HG03103 (cell line): ENCODE data around the gene GPC4.
"Not testable (repeated sequence)": the region's sequence is repeated elsewhere in the genome, so short reads cannot be mapped to it uniquely, and the experiment has no call there.

Source experiments
- ATAC-seq: cut with Tn5 transposase; IDR thresholded peaks from one replicate; pipeline ENCODE4 v1.9.1; 2021; ENCODE audit warnings: low read depth; ENCODE audit not compliant: unreplicated experiment

Gene GPC4

GRCh38 chrX:133308499-133308897 is 106.8 kb downstream of the GPC4 start:
- no peak for ATAC-seq

- ATAC-seq, result no peak
Observed at GRCh38 chrX:133307637-133308498, 107.4 kb downstream of the GPC4 start.

GRCh38 chrX:133307094-133307493 is 108.2 kb downstream of the GPC4 start:
- no peak for ATAC-seq

GRCh38 chrX:133306316-133306715 is 109.0 kb downstream of the GPC4 start:
- no peak for ATAC-seq

GRCh38 chrX:133305348-133305747 is 109.9 kb downstream of the GPC4 start:
- no peak for ATAC-seq

- ATAC-seq, result no peak
Observed at GRCh38 chrX:133302775-133303445, 112.4 kb downstream of the GPC4 start.

GRCh38 chrX:133300591-133300990 is 114.7 kb downstream of the GPC4 start:
- ATAC-seq, result no peak

GRCh38 chrX:133297284-133297683 is 118.0 kb downstream of the GPC4 start:
- no peak for ATAC-seq

GRCh38 chrX:133294126-133294525 is 121.2 kb downstream of the GPC4 start:
- no peak for ATAC-seq

GRCh38 chrX:133290076-133290475 is 125.2 kb downstream of the GPC4 start:
- no peak for ATAC-seq

- no peak for ATAC-seq
Observed at GRCh38 chrX:133287860-133288259, 127.4 kb downstream of the GPC4 start.

GRCh38 chrX:133285341-133285740 is 129.9 kb downstream of the GPC4 start:
- no peak for ATAC-seq

- ATAC-seq, result not testable (repeated sequence)
Observed at GRCh38 chrX:133279112-133279730, 136.1 kb downstream of the GPC4 start.

GRCh38 chrX:133273180-133273579 is 142.1 kb downstream of the GPC4 start:
- no peak for ATAC-seq

- no peak for ATAC-seq
Observed at GRCh38 chrX:133269168-133269567, 146.1 kb downstream of the GPC4 start.

GRCh38 chrX:133267621-133268020 is 147.7 kb downstream of the GPC4 start:
- no peak for ATAC-seq

GRCh38 chrX:133265331-133265730 is 150.0 kb downstream of the GPC4 start:
- no peak for ATAC-seq

- ATAC-seq, result no peak
Observed at GRCh38 chrX:133258481-133258880, 156.8 kb downstream of the GPC4 start.

- no peak for ATAC-seq
Observed at GRCh38 chrX:133254666-133255065, 160.6 kb downstream of the GPC4 start.

GRCh38 chrX:133251204-133251603 is 164.1 kb downstream of the GPC4 start:
- no peak for ATAC-seq
